T-helper 22 cell (primary cell): Measurements from ENCODE around the gene MIA2.
"Not testable (repeated sequence)": the region's sequence is repeated elsewhere in the genome, so short reads cannot be mapped to it uniquely, and the experiment has no call there.

ENCODE experiments used
- DNase-seq: peaks from one replicate; pipeline ENCODE4 v3.0.0-alpha.2; 2020; ENCODE audit warnings: low read depth

Gene MIA2

DNA sequence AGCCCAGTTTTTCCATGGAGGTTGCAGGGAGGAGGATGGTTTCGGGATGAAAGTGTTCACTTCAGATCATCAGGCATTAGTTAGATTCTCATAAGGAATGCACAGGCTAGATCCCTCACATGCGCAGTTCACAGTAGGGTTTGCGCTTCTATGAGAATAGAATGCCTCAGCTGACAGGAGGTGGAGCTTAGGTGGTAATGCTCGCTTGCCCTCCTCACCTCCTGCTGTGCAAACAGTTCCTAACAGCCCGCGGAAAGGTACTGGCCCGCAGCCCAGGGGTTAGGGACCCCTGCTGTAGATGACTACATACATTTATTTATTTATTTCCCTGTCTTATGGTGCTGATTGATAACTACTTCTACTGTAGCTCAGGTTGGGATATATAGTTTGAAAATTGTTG, 105.3 kb downstream of the MIA2 start:
- DNase-seq = no peak

- not testable (repeated sequence) for DNase-seq
Measured at GRCh38 chr14:39341126-39341525, 107.4 kb downstream of the MIA2 start.

- DNase-seq = no peak
Measured at GRCh38 chr14:39342768-39343167, 109.1 kb downstream of the MIA2 start.

- no peak for DNase-seq
Measured at GRCh38 chr14:39343614-39344013, 109.9 kb downstream of the MIA2 start.

- DNase-seq = no peak
Measured at GRCh38 chr14:39350866-39351265, 117.2 kb downstream of the MIA2 start.

- no peak for DNase-seq
Measured at GRCh38 chr14:39351708-39352107, 118.0 kb downstream of the MIA2 start.

DNA sequence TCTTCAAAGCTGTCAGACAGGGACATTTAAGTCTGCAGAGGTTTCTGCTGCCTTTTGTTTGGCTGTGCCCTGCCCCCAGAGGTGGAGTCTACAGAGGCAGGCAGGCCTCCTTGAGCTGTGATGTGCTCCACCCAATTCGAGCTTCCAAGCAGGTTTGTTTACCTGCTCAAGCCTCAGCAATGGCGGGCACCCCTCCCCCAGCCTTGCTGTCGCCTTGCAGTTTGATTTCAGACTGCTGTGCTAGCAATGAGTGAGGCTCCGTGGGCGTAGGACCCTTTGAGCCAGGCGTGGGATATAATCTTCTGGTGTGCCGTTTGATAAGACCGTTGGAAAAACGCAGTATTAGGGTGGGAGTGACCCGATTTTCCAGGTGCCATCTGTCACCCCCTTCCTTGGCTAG, 125.4 kb downstream of the MIA2 start:
- DNase-seq = not testable (repeated sequence)

DNA sequence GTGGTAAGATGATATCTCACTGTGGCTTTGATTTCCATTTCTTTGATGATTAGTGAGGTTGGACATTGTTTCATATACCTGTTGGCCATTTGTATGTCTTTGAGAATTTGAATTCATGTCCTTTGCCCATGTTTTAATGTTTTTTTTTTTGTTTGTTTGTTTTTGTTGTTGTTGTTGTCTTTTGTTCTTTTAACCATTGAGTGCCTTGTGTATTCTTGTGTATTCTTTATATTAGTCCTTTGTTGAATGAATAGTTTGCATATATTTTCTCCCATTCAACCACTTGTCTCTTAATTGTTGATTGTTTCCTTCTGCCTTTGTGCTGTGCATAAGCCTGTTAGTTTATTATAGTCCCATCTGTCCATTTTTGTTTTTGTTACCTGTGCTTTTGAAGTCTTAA, 126.6 kb downstream of the MIA2 start:
- no peak for DNase-seq

DNA sequence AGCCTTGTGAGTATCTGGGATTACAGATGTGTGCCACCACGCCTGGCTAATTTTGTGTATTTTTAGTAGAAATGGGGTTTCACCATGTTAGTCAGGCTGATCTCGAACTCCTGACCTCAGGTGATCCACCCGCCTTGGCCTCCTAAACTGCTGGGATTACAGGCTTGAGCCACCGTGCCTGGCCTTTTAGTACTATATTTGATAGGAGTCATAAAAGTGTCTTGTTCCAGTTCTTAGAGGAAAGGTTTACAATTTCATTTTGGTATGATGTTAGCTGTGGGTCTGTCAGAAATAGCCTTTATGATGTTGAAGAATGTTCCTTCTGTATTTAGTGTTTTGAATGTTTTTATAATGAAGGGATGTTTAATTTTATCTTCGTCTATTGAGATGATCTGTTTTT, 127.8 kb downstream of the MIA2 start:
- not testable (repeated sequence) for DNase-seq

DNA sequence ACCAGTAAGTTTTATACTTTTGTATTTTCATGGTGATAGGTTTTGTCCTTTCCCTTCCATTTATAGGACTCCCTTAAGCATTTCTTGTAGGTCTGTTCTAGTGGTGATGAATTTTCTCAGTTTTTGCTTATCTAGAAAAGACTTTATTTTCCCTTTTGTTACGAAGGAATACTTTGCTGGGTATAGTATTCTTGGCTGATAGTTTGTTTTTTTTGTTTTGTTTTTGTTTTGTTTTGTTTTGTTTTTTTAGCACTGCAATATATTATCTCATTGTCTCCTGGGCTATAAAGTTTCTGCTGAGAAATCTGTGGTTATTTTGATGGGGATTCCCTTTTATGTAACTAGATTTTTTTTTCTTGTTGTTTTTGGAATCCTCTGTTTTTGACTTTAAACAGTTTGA, 130.8 kb downstream of the MIA2 start:
- no peak for DNase-seq

- DNase-seq = no peak
Measured at GRCh38 chr14:39365354-39365753, 131.6 kb downstream of the MIA2 start.

- DNase-seq = no peak
Measured at GRCh38 chr14:39366460-39367386, 133.0 kb downstream of the MIA2 start.

GRCh38 chr14:39367387-39367751, 133.7 kb downstream of the MIA2 start:
- DNase-seq = no peak

DNA sequence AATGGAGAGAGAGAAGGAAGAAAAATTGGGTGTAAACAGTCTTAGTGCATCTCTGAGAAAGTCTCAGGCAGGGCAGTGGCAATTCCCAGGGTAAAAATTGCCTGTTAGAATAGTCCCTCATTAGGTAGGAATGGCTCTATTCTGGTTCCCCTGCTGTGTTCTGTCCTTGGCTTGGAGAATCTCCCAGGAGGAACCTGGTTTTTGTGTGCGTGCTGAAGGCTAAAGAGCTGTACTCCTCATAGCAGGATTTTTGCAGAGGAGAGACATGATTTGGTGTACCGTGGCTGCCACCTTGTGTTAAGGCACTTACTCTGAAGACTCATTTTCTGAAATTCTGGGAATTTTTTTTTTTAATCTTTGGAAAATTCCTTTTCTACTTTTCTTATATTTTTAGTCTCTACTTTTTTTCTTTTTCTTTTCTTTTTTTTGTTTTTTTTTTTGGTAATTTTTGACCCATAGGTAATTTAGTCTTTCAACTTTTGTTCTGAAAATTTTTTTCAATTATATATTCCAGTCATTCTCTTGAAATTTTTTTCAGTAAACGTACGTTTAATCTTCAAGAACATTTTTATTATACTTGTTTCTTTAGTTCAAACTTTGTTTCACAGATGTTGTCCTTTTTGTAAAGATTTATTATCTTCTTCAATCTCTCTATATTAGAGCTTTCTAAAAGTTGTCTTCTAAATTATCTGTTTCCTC, 134.7 kb downstream of the MIA2 start:
- DNase-seq = no peak

DNA sequence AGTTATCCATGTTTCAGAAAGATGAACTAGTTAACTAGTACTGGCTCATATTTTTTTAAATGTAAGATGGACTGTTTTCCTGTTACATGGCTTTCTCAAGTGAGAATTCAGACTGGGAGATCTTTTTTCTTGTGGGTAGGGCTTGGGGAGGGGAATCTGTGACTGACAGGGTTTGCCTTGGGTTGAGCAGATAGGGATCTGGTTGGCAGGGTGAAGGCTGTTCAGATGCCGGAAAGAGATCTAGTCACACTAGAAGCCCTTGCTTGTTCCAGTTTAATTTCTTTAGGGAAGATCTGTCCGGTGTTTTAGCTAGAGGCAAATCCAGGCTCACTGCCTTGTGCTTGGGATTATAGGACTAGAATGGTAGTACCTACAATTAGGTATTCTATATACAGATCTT, 135.3 kb downstream of the MIA2 start:
- DNase-seq = no peak

DNA sequence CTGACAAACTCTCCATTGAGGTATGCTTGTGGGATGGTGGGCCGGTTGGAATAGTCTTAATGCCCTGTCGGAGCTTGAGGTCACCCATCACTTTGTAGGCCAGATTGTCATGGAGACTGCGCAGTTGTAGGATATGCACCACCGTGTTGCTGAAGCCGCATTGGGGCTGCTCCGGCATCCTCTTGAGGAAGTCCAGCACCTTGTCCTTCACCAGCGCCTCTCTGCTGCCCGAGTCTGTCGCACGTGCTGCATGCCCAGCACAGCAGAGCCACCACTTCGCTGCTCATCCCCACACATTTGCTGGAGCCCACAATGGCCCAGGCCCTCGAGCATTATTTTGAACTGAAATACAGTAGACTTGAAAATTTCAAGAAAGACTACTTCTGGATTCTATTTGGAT, 136.7 kb downstream of the MIA2 start:
- no peak for DNase-seq

DNA sequence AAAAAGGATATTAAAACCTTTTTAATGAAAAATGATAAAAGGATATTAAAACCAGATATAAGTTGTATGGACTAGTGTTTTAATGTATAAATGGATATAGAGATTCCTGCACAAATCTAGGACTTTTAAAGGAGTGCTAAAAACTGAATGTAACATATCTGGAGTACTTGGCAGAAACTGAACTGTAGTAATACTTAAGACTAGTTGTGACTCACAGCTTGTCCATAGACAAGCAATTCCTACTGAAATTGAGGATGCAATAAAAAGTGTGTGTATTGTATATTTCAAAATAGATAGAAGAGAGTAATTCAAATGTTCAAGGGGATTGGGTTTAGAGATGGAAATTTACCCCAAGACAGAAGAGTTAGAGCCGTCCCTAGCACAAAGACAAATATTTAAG, 138.9 kb downstream of the MIA2 start:
- DNase-seq = no peak

- DNase-seq = no peak
Measured at GRCh38 chr14:39374851-39375250, 141.1 kb downstream of the MIA2 start.

DNA sequence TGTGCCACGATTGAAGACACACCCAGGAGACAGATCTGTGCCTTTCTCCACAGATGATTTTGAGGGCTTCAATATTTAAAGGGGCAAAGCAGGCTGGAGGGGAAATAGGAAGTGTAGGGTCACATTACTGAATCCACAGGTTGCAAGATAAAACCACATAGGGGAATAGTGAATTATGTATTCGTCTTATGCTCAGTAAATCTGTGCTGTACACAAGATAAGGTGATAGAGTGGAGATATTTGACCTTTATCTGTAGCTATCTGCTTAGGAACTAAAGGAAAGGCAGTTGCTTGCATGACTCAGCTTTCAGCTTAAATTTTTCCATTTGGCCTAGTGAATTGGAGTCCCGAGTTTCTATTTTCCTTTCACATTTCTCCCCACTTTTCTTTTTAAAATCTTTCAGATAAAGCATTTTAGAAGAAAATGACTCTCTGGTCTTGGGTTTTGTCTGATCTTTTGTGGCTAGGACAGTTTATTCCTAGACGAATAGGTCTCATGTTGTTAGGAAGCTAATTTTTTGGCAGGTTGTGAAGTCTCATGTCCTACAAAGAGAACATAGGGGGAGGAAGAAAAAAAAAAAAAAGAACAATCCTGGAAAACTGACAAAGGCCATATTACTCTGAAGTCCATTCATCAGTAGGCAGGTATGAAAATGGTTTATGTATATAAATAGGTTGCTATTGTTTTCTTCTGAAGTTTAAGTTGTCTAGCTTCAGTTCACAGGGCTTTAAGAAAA, 143.1 kb downstream of the MIA2 start:
- DNase-seq = no peak

DNA sequence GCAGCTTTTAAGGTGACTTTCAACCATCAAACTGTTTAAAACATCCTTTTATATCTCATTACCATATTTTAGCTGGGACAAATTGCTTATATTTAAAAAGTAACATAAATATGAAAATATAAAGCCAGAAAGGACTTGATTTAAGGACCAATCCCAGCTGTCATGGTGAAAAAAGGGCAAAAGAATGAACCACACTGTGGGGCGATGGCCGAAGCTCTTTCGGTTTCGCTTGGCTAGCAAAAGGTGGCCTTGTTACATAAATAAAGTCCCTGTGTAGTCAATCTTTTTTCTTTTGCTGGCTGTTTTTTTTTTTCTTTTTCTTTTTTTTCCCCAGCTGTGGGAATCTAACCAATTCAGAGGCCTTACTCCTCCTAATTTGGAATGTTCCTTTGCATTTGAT, 147.7 kb downstream of the MIA2 start:
- no peak for DNase-seq

GRCh38 chr14:39382463-39382862, 148.7 kb downstream of the MIA2 start:
- DNase-seq = no peak

- no peak for DNase-seq
Measured at GRCh38 chr14:39383026-39383660, 149.4 kb downstream of the MIA2 start.
